K562 (cell line): ENCODE data around the gene PTH2. TPM values are rescaled to one million over a fixed set of nuclear protein-coding genes. Genes with fewer than 3 reads are reported as not detected.

Experiments used
- ATAC-seq: fragments of 200-7000 bp; cut with Tn5 transposase; 3 replicates; pipeline ENCODE4 v1.9.1; 2020; ENCODE audit warnings: moderate library complexity
- BruUV-seq: library from RNA; stranded (reverse); fragments of 400-500 nt; replicated peaks from 2 replicates; lab custom pipeline; 2021; lab: Mats Ljungman, UMichigan
- CTCF ChIA-PET: fragments of 300-600 bp; formaldehyde crosslinking; extraction: SDS; loops from one replicate; lab custom pipeline; 2021; ENCODE audit warnings: low intra/inter-chr PET ratio; lab: Yijun Ruan, JAX
- POLR2A ChIA-PET: fragments of 300-600, 350-650 bp; sonication (Branson Sonifier 250); formaldehyde crosslinking; extraction: SDS; loops from one replicate; lab custom pipeline; 2021; ENCODE audit warnings: antibody characterized with exemption, inconsistent platforms; lab: Yijun Ruan, JAX
- DNase-seq, 4 experiments: peaks; one replicate each; pipeline versions ENCODE4 v3.0.0 to v3.0.0-alpha.2; 2011 to 2018; ENCODE audit warnings: low spot score in 3 of 4, mixed read lengths in 3 of 4; ENCODE audit errors: extremely low read depth in 1 of 4
- FAIRE-seq: peaks from 2 replicates; lab custom pipeline; 2011; peaks lifted over from hg19 to GRCh38; lab: Jason Lieb, UNC
- H2AFZ ChIP-seq: 2 replicates; pipeline ENCODE4 v1.6.0; 2011; ENCODE audit warnings: low read depth, low read length, control low read depth, inconsistent platforms
- H3K27ac ChIP-seq: fragments of 200-600 bp; 3 replicates; pipeline ENCODE4 v1.8.0; 2011; ENCODE audit warnings: low read depth, mild to moderate bottlenecking, control low read depth, inconsistent platforms, low read length, moderate library complexity, mixed read lengths; ENCODE audit errors: extremely low read depth
- H3K27me3 ChIP-seq, 2 experiments: fragments of 300-600 bp in 1 of 2; 2 replicates in 1 of 2; 3 replicates in 1 of 2; pipeline versions ENCODE4 v1.6.0 to v1.8.0; 2011; ENCODE audit warnings: inconsistent platforms in 2 of 2, low read length in 2 of 2, mild to moderate bottlenecking in 1 of 2, mixed read lengths in 1 of 2, moderate library complexity in 1 of 2; ENCODE audit not compliant: control insufficient read depth in 2 of 2, insufficient read depth in 2 of 2
- H3K36me3 ChIP-seq: fragments of 300-600 bp; 3 replicates; pipeline ENCODE4 v1.8.0; 2011; ENCODE audit warnings: mild to moderate bottlenecking, low read length, inconsistent platforms; ENCODE audit not compliant: control insufficient read depth, insufficient read depth
- H3K4me1 ChIP-seq, 2 experiments: fragments of 200-600 bp in 1 of 2; replicated peaks in 1 of 2; 2 replicates in 1 of 2; 3 replicates in 1 of 2; pipeline versions ENCODE4 v1.5.1 to v1.8.0; 2011; ENCODE audit warnings: inconsistent platforms in 2 of 2, low read length in 2 of 2, mild to moderate bottlenecking in 1 of 2, mixed read lengths in 1 of 2, moderate library complexity in 1 of 2; ENCODE audit not compliant: control insufficient read depth in 2 of 2, insufficient read depth in 2 of 2
- H3K4me2 ChIP-seq: 2 replicates; pipeline ENCODE4 v1.6.1; 2011; ENCODE audit warnings: low read length, control low read depth, inconsistent platforms, mixed read lengths; ENCODE audit not compliant: insufficient read depth
- H3K4me3 ChIP-seq: fragments of 200-600 bp; sonication (generic), shearing (Covaris generic); 2 replicates; pipeline ENCODE4 v1.5.1; 2016; ENCODE audit warnings: control low read depth, inconsistent platforms
- H3K79me2 ChIP-seq: fragments of 200-600 bp; 3 replicates; pipeline ENCODE4 v1.8.0; 2011; ENCODE audit warnings: low read length, inconsistent platforms; ENCODE audit not compliant: control insufficient read depth, insufficient read depth
- H3K9ac ChIP-seq, 2 experiments: 2 replicates each; pipeline versions ENCODE4 v1.6.0 to v1.6.1; 2011; ENCODE audit warnings: low read depth in 2 of 2, low read length in 2 of 2, control low read depth in 1 of 2, inconsistent platforms in 1 of 2, mild to moderate bottlenecking in 1 of 2, mixed read lengths in 1 of 2; ENCODE audit not compliant: insufficient read depth in 1 of 2
- H3K9me1 ChIP-seq: one replicate; pipeline ENCODE4 v1.6.0; 2011; ENCODE audit warnings: inconsistent platforms, mild to moderate bottlenecking, low read length, moderate library complexity; ENCODE audit not compliant: control insufficient read depth, insufficient read depth
- H3K9me3 ChIP-seq: replicated peaks from 2 replicates; pipeline ENCODE4 v1.5.1; 2011; ENCODE audit warnings: low read depth, low read length, inconsistent platforms; ENCODE audit not compliant: control insufficient read depth, insufficient read depth
- H4K20me1 ChIP-seq: replicated peaks from 2 replicates; pipeline ENCODE4 v1.6.1; 2011; ENCODE audit warnings: low read length, inconsistent platforms, mixed read lengths; ENCODE audit not compliant: control insufficient read depth, insufficient read depth
- SRSF1 ChIP-seq: fragments of 200-400 bp; formaldehyde crosslinking; IDR thresholded peaks from 2 replicates; pipeline ENCODE4 v1.6.1; 2017; ENCODE audit warnings: mild to moderate bottlenecking, low read depth, low read length, moderate library complexity
- WGBS: fragments of 100-300 bp; shearing (Covaris generic); methylation state at CpG from one replicate; pipeline ENCODE4 v1.1.6; 2016; ENCODE audit warnings: low coverage, mixed read lengths; ENCODE audit not compliant: insufficient coverage; ENCODE audit errors: missing lambda C conversion rate; 5-methylcytosine and 5-hydroxymethylcytosine counted together
- in situ Hi-C: fragments of 300-500 bp; cut with MboI; formaldehyde crosslinking; loops from 4 replicates; pipeline ENCODE4 v1.15.0; 2018; ENCODE audit warnings: inconsistent platforms, mixed read lengths
- intact Hi-C: fragments of 100-400 bp; cut with micrococcal nuclease; formaldehyde crosslinking; loops from 2 replicates; pipeline ENCODE4 v1.14.2; 2022
- polyA plus RNA-seq, 8 experiments: library from polyadenylated mRNA; depleted of rRNA in 4 of 8; stranded (reverse) in 5 of 8; unstranded in 3 of 8; fragments of >200 nt; fragmentation: Nextera tagmentation in 2 of 8; fragmentation: Illumina TruSeq in 1 of 8; extraction: Ambion mirVana in 2 of 8; extraction: Trizol in 1 of 8; gene quantifications; 2 replicates each; pipeline versions ENCODE4 v1.2.1 to v1.2.3, GENCODE V29; 2011 to 2014; ENCODE audit warnings: inconsistent platforms in 1 of 8, missing spikeins in 1 of 8
- total RNA-seq, 7 experiments: library from RNA; depleted of rRNA in 6 of 7; stranded (reverse); fragments of >200 nt in 6 of 7; fragmentation: Illumina TruSeq in 2 of 7; extraction: Trizol in 2 of 7; gene quantifications; 2 replicates each; pipeline versions ENCODE4 v1.2.1 to v1.2.3, GENCODE V29; 2011 to 2021; ENCODE audit warnings: low replicate concordance in 1 of 7
- TF ChIP-seq, protein P1 (sequence below): fragments of 450-650 bp; IDR thresholded peaks from 2 replicates; pipeline ENCODE4 v1.6.1; 2016

The PTH2 gene
- total and polyA plus RNA-seq, 9 of the 15 experiments (the other 6 are each of a cell fraction or from before 2014, with no cell fraction given) = 1.3 TPM; not detected in 8

DNA sequence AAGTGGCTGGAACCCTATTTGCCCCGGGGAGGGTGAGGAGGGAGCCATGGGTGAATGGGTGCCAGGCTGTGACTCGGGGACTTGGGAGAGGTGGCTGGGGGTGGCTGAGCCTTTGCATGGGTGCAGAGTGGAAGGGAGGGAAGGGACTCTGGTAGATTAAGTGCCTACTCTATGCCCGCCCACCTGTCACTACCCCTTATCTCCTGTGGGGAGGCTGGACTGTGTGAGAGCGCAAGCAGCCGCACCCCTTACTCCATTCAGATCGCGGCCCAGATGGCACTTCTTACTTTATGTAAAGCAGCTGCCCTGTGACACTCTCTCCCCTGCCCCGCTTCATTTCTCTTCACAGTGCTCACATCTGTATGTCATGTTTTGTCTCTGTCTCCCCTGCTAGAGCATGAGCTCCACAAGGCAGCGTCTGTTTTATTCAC lies 32.3 kb downstream of the PTH2 start:
- Histone ChIP-seq H3K79me2 (no peaks in the 10 kb centered on the region), H3K9me3 (0 out of 2 replicates have a peak, but pooled peaks cover 3% of the 10 kb centered on the region), H3K27me3 (no peaks in the 10 kb centered on the region), H4K20me1 (no peaks in the 10 kb centered on the region), H3K9me1 (no peaks in the 10 kb centered on the region), H3K4me1 (peaks cover 7 to 45% of the 10 kb centered on the region in 2 experiments; a peak in 4 of 5 replicates), H3K4me3 (no peak overlapping the region)
- BruUV-seq = no TSS peak
- whole genome bisulfite sequencing = 22% methylated on average over 7 of the region's 9 CpGs
- intact Hi-C loops (no loop called here), in situ Hi-C loops (loop anchor here (5.0 kb wide), 1 partner anchor 46 kb away; no protein-coding TSS in a partner anchor)
- ChIA-PET POLR2A (interaction anchor here (0.6 to 1.7 kb wide), 8 partner anchors 15 to 423 kb away, joined by 3 to 5 read pairs (median 3); partner anchors contain the start of gene RPS11), CTCF (interaction anchor here (4.4 kb wide), 1 partner anchor 53 kb away, joined by 59 read pairs; no protein-coding TSS in a partner anchor)
- ATAC-seq = peak; percentile 45
- TF ChIP-seq, protein P1, sequence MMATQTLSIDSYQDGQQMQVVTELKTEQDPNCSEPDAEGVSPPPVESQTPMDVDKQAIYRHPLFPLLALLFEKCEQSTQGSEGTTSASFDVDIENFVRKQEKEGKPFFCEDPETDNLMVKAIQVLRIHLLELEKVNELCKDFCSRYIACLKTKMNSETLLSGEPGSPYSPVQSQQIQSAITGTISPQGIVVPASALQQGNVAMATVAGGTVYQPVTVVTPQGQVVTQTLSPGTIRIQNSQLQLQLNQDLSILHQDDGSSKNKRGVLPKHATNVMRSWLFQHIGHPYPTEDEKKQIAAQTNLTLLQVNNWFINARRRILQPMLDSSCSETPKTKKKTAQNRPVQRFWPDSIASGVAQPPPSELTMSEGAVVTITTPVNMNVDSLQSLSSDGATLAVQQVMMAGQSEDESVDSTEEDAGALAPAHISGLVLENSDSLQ = peak; percentile 12; the same call in 1 of the 2 replicates
- no peak for TF ChIP-seq SRSF1
- TF ChIP-seq, all 486 proteins: peak for 1
- no peak overlapping the region for H3K27ac ChIP-seq
- DNase-seq = peak in 2 of 4 experiments; percentile 27 to 30
- no peak for FAIRE-seq
- H3K36me3 ChIP-seq = no peaks in the 10 kb centered on the region
- H3K9ac ChIP-seq = no peak overlapping the region
- H2AFZ ChIP-seq = no peak overlapping the region; the same call in 1 of the 2 replicates
- H3K4me2 ChIP-seq = no peak overlapping the region
